ENCODE measurements around the gene DUSP19.

DUSP19 gene

DNA sequence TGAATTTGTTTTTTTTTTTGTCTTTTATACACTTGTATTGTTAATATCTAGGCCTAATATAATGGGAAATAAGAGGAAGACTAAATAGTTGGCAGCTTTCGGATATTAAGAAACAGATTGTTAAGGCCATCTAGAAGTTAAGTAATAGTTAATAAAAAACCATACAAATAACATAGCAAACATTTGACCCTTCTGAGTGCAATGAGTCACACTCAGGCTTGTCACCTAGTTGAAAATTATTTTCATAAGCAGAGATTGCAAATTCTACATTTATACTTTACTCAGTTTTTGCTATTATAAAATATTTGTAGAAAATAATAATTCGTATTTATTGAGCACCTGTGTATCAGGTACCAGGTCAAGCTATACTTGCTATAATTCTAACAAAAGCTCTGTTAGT is 48.1 kb downstream of the DUSP19 start:
- DNase-seq = no peak

DNA sequence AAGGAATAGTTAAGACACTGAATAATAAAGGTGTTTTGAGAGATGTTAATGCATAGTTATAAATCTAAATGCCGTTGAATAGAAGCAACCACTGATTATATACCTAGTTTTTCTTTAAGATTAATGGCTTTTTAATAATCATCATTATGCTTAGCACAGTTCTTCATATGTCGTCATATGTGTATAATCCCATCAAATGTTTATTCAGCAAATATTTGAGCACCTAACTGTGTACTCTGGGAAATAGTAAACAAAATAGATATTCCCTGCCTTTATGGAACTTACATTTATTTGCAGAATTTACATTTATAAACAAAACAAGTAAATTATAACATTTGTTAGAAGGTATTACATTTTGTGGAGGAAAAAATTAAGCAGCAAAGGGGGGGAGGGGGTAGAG is 55.5 kb downstream of the DUSP19 start:
- DNase-seq = no peak

DNA sequence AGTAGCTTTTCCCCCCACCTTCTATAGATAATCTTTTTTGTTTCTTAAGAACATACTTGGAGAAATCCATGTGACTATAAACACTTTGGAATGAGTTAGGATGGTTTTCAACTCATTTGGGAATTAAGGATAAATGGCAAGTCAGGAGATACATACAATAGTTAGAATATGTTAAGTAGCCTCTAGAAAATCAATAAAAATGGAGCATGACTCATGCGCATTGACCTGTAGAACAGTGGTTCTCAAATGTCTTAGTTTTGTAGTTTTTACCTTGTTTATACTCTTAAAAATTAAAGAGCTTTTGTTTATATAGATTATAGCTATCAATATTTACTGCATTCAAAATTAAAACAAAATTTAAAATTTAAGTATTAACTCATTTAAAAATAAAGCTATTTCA is 70.4 kb downstream of the DUSP19 start:
- no peak for DNase-seq

DNA sequence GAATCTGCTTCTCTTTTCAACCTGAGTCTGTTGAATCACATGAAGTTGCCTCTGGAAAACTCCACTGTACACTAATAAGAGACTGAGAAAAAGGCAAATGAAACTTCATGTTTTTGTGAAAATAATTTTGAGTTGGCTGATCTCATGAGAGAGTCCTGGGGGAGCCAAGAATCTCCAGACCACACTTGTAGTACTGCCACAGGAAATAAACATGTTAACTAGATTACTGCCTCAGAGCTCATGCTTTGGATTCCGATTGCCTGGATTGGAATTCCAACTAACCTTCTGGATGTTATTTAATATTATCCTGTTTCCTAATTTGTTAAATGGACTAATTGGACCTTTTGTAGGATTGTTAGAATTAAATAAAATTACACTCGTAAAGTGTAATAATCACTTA is 70.9 kb downstream of the DUSP19 start:
- no peak for DNase-seq

Data from RPMI8226 (cell line).